K562 (cell line): ENCODE measurements around the gene CCDC34. TPM values are rescaled to one million over a fixed set of nuclear protein-coding genes. Genes with fewer than 3 reads are reported as not detected.

Source experiments
- ATAC-seq: fragments of 200-7000 bp; cut with Tn5 transposase; 3 replicates; pipeline ENCODE4 v1.9.1; 2020; ENCODE audit warnings: moderate library complexity
- BruUV-seq: library from RNA; stranded (reverse); fragments of 400-500 nt; replicated peaks from 2 replicates; lab custom pipeline; 2021; lab: Mats Ljungman, UMichigan
- CTCF ChIA-PET: fragments of 300-600 bp; formaldehyde crosslinking; extraction: SDS; loops from one replicate; lab custom pipeline; 2021; ENCODE audit warnings: low intra/inter-chr PET ratio; lab: Yijun Ruan, JAX
- POLR2A ChIA-PET: fragments of 300-600, 350-650 bp; sonication (Branson Sonifier 250); formaldehyde crosslinking; extraction: SDS; loops from one replicate; lab custom pipeline; 2021; ENCODE audit warnings: antibody characterized with exemption, inconsistent platforms; lab: Yijun Ruan, JAX
- DNase-seq, 4 experiments: peaks; one replicate each; pipeline versions ENCODE4 v3.0.0 to v3.0.0-alpha.2; 2011 to 2018; ENCODE audit warnings: low spot score in 3 of 4, mixed read lengths in 3 of 4; ENCODE audit errors: extremely low read depth in 1 of 4
- FAIRE-seq: peaks from 2 replicates; lab custom pipeline; 2011; peaks lifted over from hg19 to GRCh38; lab: Jason Lieb, UNC
- H2AFZ ChIP-seq: 2 replicates; pipeline ENCODE4 v1.6.0; 2011; ENCODE audit warnings: low read depth, low read length, control low read depth, inconsistent platforms
- H3K27ac ChIP-seq: fragments of 200-600 bp; 3 replicates; pipeline ENCODE4 v1.8.0; 2011; ENCODE audit warnings: low read depth, mild to moderate bottlenecking, control low read depth, inconsistent platforms, low read length, moderate library complexity, mixed read lengths; ENCODE audit errors: extremely low read depth
- H3K27me3 ChIP-seq, 2 experiments: fragments of 300-600 bp in 1 of 2; 2 replicates in 1 of 2; 3 replicates in 1 of 2; pipeline versions ENCODE4 v1.6.0 to v1.8.0; 2011; ENCODE audit warnings: inconsistent platforms in 2 of 2, low read length in 2 of 2, mild to moderate bottlenecking in 1 of 2, mixed read lengths in 1 of 2, moderate library complexity in 1 of 2; ENCODE audit not compliant: control insufficient read depth in 2 of 2, insufficient read depth in 2 of 2
- H3K36me3 ChIP-seq: fragments of 300-600 bp; 3 replicates; pipeline ENCODE4 v1.8.0; 2011; ENCODE audit warnings: mild to moderate bottlenecking, low read length, inconsistent platforms; ENCODE audit not compliant: control insufficient read depth, insufficient read depth
- H3K4me1 ChIP-seq, 2 experiments: fragments of 200-600 bp in 1 of 2; replicated peaks in 1 of 2; 2 replicates in 1 of 2; 3 replicates in 1 of 2; pipeline versions ENCODE4 v1.5.1 to v1.8.0; 2011; ENCODE audit warnings: inconsistent platforms in 2 of 2, low read length in 2 of 2, mild to moderate bottlenecking in 1 of 2, mixed read lengths in 1 of 2, moderate library complexity in 1 of 2; ENCODE audit not compliant: control insufficient read depth in 2 of 2, insufficient read depth in 2 of 2
- H3K4me2 ChIP-seq: 2 replicates; pipeline ENCODE4 v1.6.1; 2011; ENCODE audit warnings: low read length, control low read depth, inconsistent platforms, mixed read lengths; ENCODE audit not compliant: insufficient read depth
- H3K4me3 ChIP-seq: fragments of 200-600 bp; sonication (generic), shearing (Covaris generic); 2 replicates; pipeline ENCODE4 v1.5.1; 2016; ENCODE audit warnings: control low read depth, inconsistent platforms
- H3K79me2 ChIP-seq: fragments of 200-600 bp; 3 replicates; pipeline ENCODE4 v1.8.0; 2011; ENCODE audit warnings: low read length, inconsistent platforms; ENCODE audit not compliant: control insufficient read depth, insufficient read depth
- H3K9ac ChIP-seq, 2 experiments: 2 replicates each; pipeline versions ENCODE4 v1.6.0 to v1.6.1; 2011; ENCODE audit warnings: low read depth in 2 of 2, low read length in 2 of 2, control low read depth in 1 of 2, inconsistent platforms in 1 of 2, mild to moderate bottlenecking in 1 of 2, mixed read lengths in 1 of 2; ENCODE audit not compliant: insufficient read depth in 1 of 2
- H3K9me1 ChIP-seq: one replicate; pipeline ENCODE4 v1.6.0; 2011; ENCODE audit warnings: inconsistent platforms, mild to moderate bottlenecking, low read length, moderate library complexity; ENCODE audit not compliant: control insufficient read depth, insufficient read depth
- H3K9me3 ChIP-seq: replicated peaks from 2 replicates; pipeline ENCODE4 v1.5.1; 2011; ENCODE audit warnings: low read depth, low read length, inconsistent platforms; ENCODE audit not compliant: control insufficient read depth, insufficient read depth
- H4K20me1 ChIP-seq: replicated peaks from 2 replicates; pipeline ENCODE4 v1.6.1; 2011; ENCODE audit warnings: low read length, inconsistent platforms, mixed read lengths; ENCODE audit not compliant: control insufficient read depth, insufficient read depth
- ARID4B ChIP-seq: sonication (generic); formaldehyde crosslinking; IDR thresholded peaks from 2 replicates; pipeline ENCODE4 v1.8.0; 2022; ENCODE audit warnings: mild to moderate bottlenecking, missing genetic modification reagents
- EP300 ChIP-seq: IDR thresholded peaks from 2 replicates; pipeline ENCODE4 v1.6.1; 2012; ENCODE audit warnings: low read length, improper control_type of control experiment
- FOXA3 ChIP-seq, 2 experiments: fragments of 450-650 bp in 1 of 2; sonication (generic) in 1 of 2; formaldehyde crosslinking; IDR thresholded peaks in 1 of 2; conservative IDR thresholded peaks in 1 of 2; 2 replicates each; pipeline versions ENCODE4 v1.4.0 to v1.8.0; 2020 to 2022; ENCODE audit warnings: mild to moderate bottlenecking in 2 of 2, missing genetic modification reagents in 1 of 2
- KAT7 ChIP-seq: sonication (generic); formaldehyde crosslinking; IDR thresholded peaks from 2 replicates; pipeline ENCODE4 v1.8.0; 2022; ENCODE audit warnings: missing genetic modification reagents, mild to moderate bottlenecking, borderline replicate concordance
- KLF10 ChIP-seq: fragments of 250-450 bp; sonication (Bioruptor Pico); IDR thresholded peaks from 2 replicates; pipeline ENCODE4 v1.6.1; 2021; ENCODE audit warnings: matching md5 sums
- NCOA1 ChIP-seq: fragments of 450-650 bp; IDR thresholded peaks from 2 replicates; pipeline ENCODE4 v1.6.1; 2016; ENCODE audit warnings: low read depth
- PTBP1 ChIP-seq: fragments of 200-400 bp; formaldehyde crosslinking; IDR thresholded peaks from 2 replicates; pipeline ENCODE4 v1.6.1; 2017; ENCODE audit warnings: low read depth, low read length
- SP1 ChIP-seq: sonication (generic); formaldehyde crosslinking; IDR thresholded peaks from 2 replicates; pipeline ENCODE4 v1.8.1; 2022; ENCODE audit warnings: mild to moderate bottlenecking, missing genetic modification reagents
- ZNF165 ChIP-seq: fragments of 250-450 bp; sonication (Bioruptor Pico); IDR thresholded peaks from 2 replicates; pipeline ENCODE4 v1.4.0; 2020; ENCODE audit warnings: borderline replicate concordance
- ZNF436 ChIP-seq: fragments of 250-450, 450-650 bp; sonication (Bioruptor Pico); formaldehyde crosslinking; IDR thresholded peaks from 2 replicates; pipeline ENCODE4 v1.7.0; 2020; ENCODE audit warnings: mild to moderate bottlenecking
- ZNF589 ChIP-seq: fragments of 200-800 bp; sonication (Bioruptor generic); IDR thresholded peaks from 2 replicates; pipeline ENCODE4 v1.6.1; 2016; ENCODE audit warnings: low read depth, missing genetic modification characterization, missing compliant biosample characterization
- WGBS: fragments of 100-300 bp; shearing (Covaris generic); methylation state at CpG from one replicate; pipeline ENCODE4 v1.1.6; 2016; ENCODE audit warnings: low coverage, mixed read lengths; ENCODE audit not compliant: insufficient coverage; ENCODE audit errors: missing lambda C conversion rate; 5-methylcytosine and 5-hydroxymethylcytosine counted together
- in situ Hi-C: fragments of 300-500 bp; cut with MboI; formaldehyde crosslinking; loops from 4 replicates; pipeline ENCODE4 v1.15.0; 2018; ENCODE audit warnings: inconsistent platforms, mixed read lengths
- intact Hi-C: fragments of 100-400 bp; cut with micrococcal nuclease; formaldehyde crosslinking; loops from 2 replicates; pipeline ENCODE4 v1.14.2; 2022
- polyA plus RNA-seq, 8 experiments: library from polyadenylated mRNA; depleted of rRNA in 4 of 8; stranded (reverse) in 5 of 8; unstranded in 3 of 8; fragments of >200 nt; fragmentation: Nextera tagmentation in 2 of 8; fragmentation: Illumina TruSeq in 1 of 8; extraction: Ambion mirVana in 2 of 8; extraction: Trizol in 1 of 8; gene quantifications; 2 replicates each; pipeline versions ENCODE4 v1.2.1 to v1.2.3, GENCODE V29; 2011 to 2014; ENCODE audit warnings: inconsistent platforms in 1 of 8, missing spikeins in 1 of 8
- total RNA-seq, 7 experiments: library from RNA; depleted of rRNA in 6 of 7; stranded (reverse); fragments of >200 nt in 6 of 7; fragmentation: Illumina TruSeq in 2 of 7; extraction: Trizol in 2 of 7; gene quantifications; 2 replicates each; pipeline versions ENCODE4 v1.2.1 to v1.2.3, GENCODE V29; 2011 to 2021; ENCODE audit warnings: low replicate concordance in 1 of 7
- TF ChIP-seq, protein P1 (sequence below): fragments of 450-650 bp; IDR thresholded peaks from 2 replicates; pipeline ENCODE4 v1.6.1; 2016; ENCODE audit warnings: mild to moderate bottlenecking

The CCDC34 gene
- total and polyA plus RNA-seq, 9 of the 15 experiments (the other 6 are each of a cell fraction or from before 2014, with no cell fraction given): 6.2 to 42.0 (median 15.7) TPM

- TF ChIP-seq ARID4B (no peak), KAT7 (CRISPR knock-in tag) (no peak)
Measured at GRCh38 chr11:27394781-27395228, 31.8 kb upstream of the CCDC34 start (continued).

GRCh38 chr11:27392278-27393114 lies 29.5 kb upstream of the CCDC34 start:
- BruUV-seq: no TSS peak
- H3K36me3 ChIP-seq: no peaks in the 10 kb centered on the region
- TF ChIP-seq PTBP1 (no peak), ZNF436 (CRISPR knock-in tag) (no peak), KLF10 (CRISPR knock-in tag) (no peak), FOXA3 (CRISPR knock-in tag; conservative IDR thresholded peaks at IDR 0.05 in 1 of 2, IDR thresholded peaks at IDR 0.05 in 1 of 2) (no peak), NCOA1 (0 out of 2 replicates have a peak, but pooled peaks have one; percentile 32), ZNF589 (CRISPR knock-in tag) (0 out of 2 replicates have a peak, but pooled peaks have one; percentile 45), ZNF165 (CRISPR knock-in tag) (no peak), EP300 (peak; percentile 90), SP1 (CRISPR knock-in tag) (no peak)
- TF ChIP-seq, protein P1, sequence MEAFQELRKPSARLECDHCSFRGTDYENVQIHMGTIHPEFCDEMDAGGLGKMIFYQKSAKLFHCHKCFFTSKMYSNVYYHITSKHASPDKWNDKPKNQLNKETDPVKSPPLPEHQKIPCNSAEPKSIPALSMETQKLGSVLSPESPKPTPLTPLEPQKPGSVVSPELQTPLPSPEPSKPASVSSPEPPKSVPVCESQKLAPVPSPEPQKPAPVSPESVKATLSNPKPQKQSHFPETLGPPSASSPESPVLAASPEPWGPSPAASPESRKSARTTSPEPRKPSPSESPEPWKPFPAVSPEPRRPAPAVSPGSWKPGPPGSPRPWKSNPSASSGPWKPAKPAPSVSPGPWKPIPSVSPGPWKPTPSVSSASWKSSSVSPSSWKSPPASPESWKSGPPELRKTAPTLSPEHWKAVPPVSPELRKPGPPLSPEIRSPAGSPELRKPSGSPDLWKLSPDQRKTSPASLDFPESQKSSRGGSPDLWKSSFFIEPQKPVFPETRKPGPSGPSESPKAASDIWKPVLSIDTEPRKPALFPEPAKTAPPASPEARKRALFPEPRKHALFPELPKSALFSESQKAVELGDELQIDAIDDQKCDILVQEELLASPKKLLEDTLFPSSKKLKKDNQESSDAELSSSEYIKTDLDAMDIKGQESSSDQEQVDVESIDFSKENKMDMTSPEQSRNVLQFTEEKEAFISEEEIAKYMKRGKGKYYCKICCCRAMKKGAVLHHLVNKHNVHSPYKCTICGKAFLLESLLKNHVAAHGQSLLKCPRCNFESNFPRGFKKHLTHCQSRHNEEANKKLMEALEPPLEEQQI: 0 out of 2 replicates have a peak, but pooled peaks have one; percentile 20

More at GRCh38 chr11:27392278-27393114, 29.5 kb upstream of the CCDC34 start:
- no peaks in the 10 kb centered on the region for H4K20me1 ChIP-seq
- H3K27me3 ChIP-seq: no peaks in the 10 kb centered on the region
- ChIA-PET CTCF (no interaction called here), POLR2A (interaction anchor here (1.6 kb wide), 1 partner anchor 28 kb away, joined by 4 read pairs; no protein-coding TSS in a partner anchor)
- intact Hi-C loops (loop anchor here (2.0 kb wide), 2 partner anchors 28 to 80 kb away; partner anchors contain the start of gene LGR4), in situ Hi-C loops (no loop called here)
- H3K9ac ChIP-seq: no peak overlapping the region
- FAIRE-seq (peak; percentile 79), DNase-seq (peak; percentile 28 to 89 (median 54)), ATAC-seq (peak; percentile 89)
- H3K4me1 ChIP-seq: peaks cover 5 to 51% of the 10 kb centered on the region in 2 experiments
- H3K9me3 ChIP-seq: no peaks in the 10 kb centered on the region
- 8% methylated on average over 2 of the region's 4 CpGs for WGBS
- H2AFZ ChIP-seq: no peak overlapping the region
- peak overlapping the region; percentile 40; the same call in 1 of the 3 replicates for H3K27ac ChIP-seq
- H3K4me3 ChIP-seq: no peak overlapping the region
- no peak overlapping the region for H3K4me2 ChIP-seq
- no peaks in the 10 kb centered on the region for H3K9me1 ChIP-seq
- H3K79me2 ChIP-seq: no peaks in the 10 kb centered on the region
